Measurements from ENCODE around the gene U2AF1. TPM values are rescaled to one million over a fixed set of nuclear protein-coding genes. Genes with fewer than 3 reads are reported as not detected.
A peak's percentile ranks its signal among the peaks of the same experiment; 100 is the strongest.
"Not testable (repeated sequence)": the region's sequence is repeated elsewhere in the genome, so short reads cannot be mapped to it uniquely, and the experiment has no call there.

U2AF1 gene
- total and polyA plus RNA-seq, 12 donors = 13.7 to 45.4 (median 23.4) TPM

- intact Hi-C loops (cut with DNase I); H3K36me3 ChIP-seq (replicated peaks in 1 of 2); H3K27ac ChIP-seq; H3K4me1 ChIP-seq (replicated peaks in 1 of 2); H3K27me3 ChIP-seq; H3K9me3 ChIP-seq (replicated peaks in 1 of 3); DNase-seq; H3K4me3 ChIP-seq: not testable (repeated sequence)
- no CpG with 5 or more reads among the region's 24 CpGs for WGBS, 4 donors
Observed at GRCh38 chr21:43082587-43083300, 24.6 kb downstream of the U2AF1 start.

- H3K4me3 ChIP-seq; H3K27ac ChIP-seq; H3K4me1 ChIP-seq (replicated peaks in 1 of 2); H3K27me3 ChIP-seq; intact Hi-C loops (cut with DNase I); DNase-seq; H3K36me3 ChIP-seq (replicated peaks in 1 of 2); H3K9me3 ChIP-seq (replicated peaks in 1 of 3): not testable (repeated sequence)
- 16% methylated on average over 11 of the region's 28 CpGs; no CpG with 5 or more reads in 3 of the 4 donors for WGBS, 4 donors
Observed at GRCh38 chr21:43076643-43077042, 30.7 kb downstream of the U2AF1 start.

GRCh38 chr21:43076023-43076637 lies 31.2 kb downstream of the U2AF1 start:
- H3K36me3 ChIP-seq (replicated peaks in 1 of 2); intact Hi-C loops (cut with DNase I); H3K4me3 ChIP-seq; H3K27me3 ChIP-seq; H3K4me1 ChIP-seq (replicated peaks in 1 of 2); H3K9me3 ChIP-seq (replicated peaks in 1 of 3); DNase-seq; H3K27ac ChIP-seq: not testable (repeated sequence)
- no CpG with 5 or more reads among the region's 77 CpGs for WGBS, 4 donors

- H3K4me3 ChIP-seq; H3K27me3 ChIP-seq; intact Hi-C loops (cut with DNase I); H3K4me1 ChIP-seq (replicated peaks in 1 of 2); DNase-seq; H3K36me3 ChIP-seq (replicated peaks in 1 of 2); H3K9me3 ChIP-seq (replicated peaks in 1 of 3); H3K27ac ChIP-seq: not testable (repeated sequence)
- WGBS, 4 donors = no CpG with 5 or more reads among the region's 84 CpGs
Observed at GRCh38 chr21:43075170-43076022, 32.0 kb downstream of the U2AF1 start, which contains the start of gene CBS. Gene CBS (minus strand): TSS chr21:43075835. CDS start chr21:43072193, 3,642 bp downstream.

- no CpG with 5 or more reads among the region's 74 CpGs for WGBS, 4 donors
Observed at GRCh38 chr21:43074401-43075169, 32.8 kb downstream of the U2AF1 start.

GRCh38 chr21:43072742-43073141 lies 34.6 kb downstream of the U2AF1 start:
- intact Hi-C loops (cut with DNase I); H3K4me3 ChIP-seq; H3K27ac ChIP-seq; DNase-seq; H3K4me1 ChIP-seq (replicated peaks in 1 of 2); H3K9me3 ChIP-seq (replicated peaks in 1 of 3); H3K36me3 ChIP-seq (replicated peaks in 1 of 2); H3K27me3 ChIP-seq: not testable (repeated sequence)
- no CpG with 5 or more reads among the region's 11 CpGs for WGBS, 4 donors

More at GRCh38 chr21:43074401-43075169, 32.8 kb downstream of the U2AF1 start:
- H3K36me3 ChIP-seq (replicated peaks in 1 of 2); H3K4me3 ChIP-seq; H3K27me3 ChIP-seq; DNase-seq; intact Hi-C loops (cut with DNase I); H3K4me1 ChIP-seq (replicated peaks in 1 of 2); H3K27ac ChIP-seq; H3K9me3 ChIP-seq (replicated peaks in 1 of 3): not testable (repeated sequence)

- H3K4me1 ChIP-seq (replicated peaks in 1 of 2); H3K9me3 ChIP-seq (replicated peaks in 1 of 3); intact Hi-C loops (cut with DNase I); H3K27me3 ChIP-seq; DNase-seq; H3K4me3 ChIP-seq; H3K36me3 ChIP-seq (replicated peaks in 1 of 2); H3K27ac ChIP-seq: not testable (repeated sequence)
- no CpG with 5 or more reads among the region's 10 CpGs for WGBS, 4 donors
Observed at GRCh38 chr21:43069682-43070081, 37.7 kb downstream of the U2AF1 start.

GRCh38 chr21:43068065-43068464 lies 39.3 kb downstream of the U2AF1 start:
- H3K36me3 ChIP-seq (replicated peaks in 1 of 2); H3K9me3 ChIP-seq (replicated peaks in 1 of 3); H3K4me3 ChIP-seq; H3K27ac ChIP-seq; H3K27me3 ChIP-seq; intact Hi-C loops (cut with DNase I); H3K4me1 ChIP-seq (replicated peaks in 1 of 2): not testable (repeated sequence)
- 78 to 86% (median 80%) methylated on average over 3 to 4 of the region's 12 CpGs; no CpG with 5 or more reads in 1 of the 4 donors for WGBS, 4 donors
- DNase-seq = peak in 1 of 7 donors; percentile 4

GRCh38 chr21:43066690-43067089 lies 40.7 kb downstream of the U2AF1 start:
- H3K4me3 ChIP-seq; intact Hi-C loops (cut with DNase I); H3K4me1 ChIP-seq (replicated peaks in 1 of 2); H3K36me3 ChIP-seq (replicated peaks in 1 of 2); H3K27ac ChIP-seq; H3K27me3 ChIP-seq; DNase-seq; H3K9me3 ChIP-seq (replicated peaks in 1 of 3): not testable (repeated sequence)
- WGBS, 4 donors = 63 to 67% (median 65%) methylated on average over 3 to 8 of the region's 12 CpGs; no CpG with 5 or more reads in 1 of the 4 donors

- H3K4me3 ChIP-seq; DNase-seq; H3K27me3 ChIP-seq; H3K27ac ChIP-seq; H3K9me3 ChIP-seq (replicated peaks in 1 of 3); intact Hi-C loops (cut with DNase I); H3K4me1 ChIP-seq (replicated peaks in 1 of 2); H3K36me3 ChIP-seq (replicated peaks in 1 of 2): not testable (repeated sequence)
- 94 to 100% methylated on average over 3 to 17 of the region's 30 CpGs; no CpG with 5 or more reads in 2 of the 4 donors for WGBS, 4 donors
Observed at GRCh38 chr21:43065991-43066390, 41.4 kb downstream of the U2AF1 start.

All from adrenal gland (tissue), 12 donors.